Posterior vena cava (tissue), 2 donors: ENCODE results near the gene PITX3. TPM values are rescaled to one million over a fixed set of nuclear protein-coding genes. Genes with fewer than 3 reads are reported as not detected.
"Not testable (repeated sequence)": the region's sequence is repeated elsewhere in the genome, so short reads cannot be mapped to it uniquely, and the experiment has no call there.

Source experiments
- DNase-seq: peaks from one replicate; pipeline ENCODE4 v3.0.0-alpha.2; 2020; ENCODE audit warnings: low spot score
- intact Hi-C, 2 donors: fragments of 100-400 bp; cut with DNase I; formaldehyde crosslinking; loops; one replicate each; pipeline versions ENCODE4 v1.14.1 to v1.14.2; 2022 to 2023
- total RNA-seq, 2 donors: library from RNA; stranded (reverse); fragmentation: NEBNext Ultra II Directional; extraction: Animal tissue kit (Norgen Biotek cat#: 25700); gene quantifications; one replicate each; pipeline ENCODE4 v1.2.1, GENCODE V29; 2021
- donor health status: DM: yes; HTN: yes; CAD: no.
- donor health status: DM: yes; HTN: yes; CAD: no.

PITX3 gene
- total RNA-seq, 2 donors from 2014 or later = not detected

- no peak for DNase-seq
- intact Hi-C loops = loop anchor here (2.0 to 5.0 kb wide), 2 partner anchors 121 kb away; no protein-coding TSS in a partner anchor
Observed at GRCh38 chr10:102231357-102232318, 9.7 kb downstream of the PITX3 start.

GRCh38 chr10:102230861-102231356 lies 10.4 kb downstream of the PITX3 start:
- peak; percentile 84 for DNase-seq
- intact Hi-C loops = loop anchor here (2.0 to 5.0 kb wide), 2 partner anchors 121 to 122 kb away; no protein-coding TSS in a partner anchor

- intact Hi-C loops = loop anchor here (2.0 to 5.0 kb wide), 2 partner anchors 122 kb away; no protein-coding TSS in a partner anchor
- DNase-seq = peak; percentile 88
Observed at GRCh38 chr10:102230264-102230860, 10.9 kb downstream of the PITX3 start.

- intact Hi-C loops = loop anchor here (2.0 to 5.0 kb wide), 2 partner anchors 122 to 123 kb away; no protein-coding TSS in a partner anchor
- peak; percentile 95 for DNase-seq
Observed at GRCh38 chr10:102229810-102230263, 11.5 kb downstream of the PITX3 start.

- intact Hi-C loops = no loop called here
Observed at GRCh38 chr10:102227050-102227449, 14.3 kb downstream of the PITX3 start.

GRCh38 chr10:102226542-102226870 lies 14.8 kb downstream of the PITX3 start:
- intact Hi-C loops = no loop called here
- no peak for DNase-seq

More at GRCh38 chr10:102227050-102227449, 14.3 kb downstream of the PITX3 start:
- DNase-seq = no peak

- peak; percentile 98 for DNase-seq
- intact Hi-C loops = no loop called here
Observed at GRCh38 chr10:102225646-102226541, 15.4 kb downstream of the PITX3 start, which contains the start of gene ELOVL3. ELOVL3 (plus strand) TSS chr10:102226299; CDS start chr10:102226549, 250 bp downstream.

GRCh38 chr10:102222797-102223196 lies 18.5 kb downstream of the PITX3 start:
- intact Hi-C loops = no loop called here
- no peak for DNase-seq

- intact Hi-C loops = no loop called here
- no peak for DNase-seq
Observed at GRCh38 chr10:102220612-102221011, 20.7 kb downstream of the PITX3 start.

GRCh38 chr10:102219370-102219769 lies 21.9 kb downstream of the PITX3 start:
- intact Hi-C loops = no loop called here
- DNase-seq = no peak

GRCh38 chr10:102213599-102213998 lies 27.7 kb downstream of the PITX3 start:
- not testable (repeated sequence) for DNase-seq

GRCh38 chr10:102211615-102212299 lies 29.6 kb downstream of the PITX3 start:
- no peak for DNase-seq
- intact Hi-C loops = no loop called here

More at GRCh38 chr10:102213599-102213998, 27.7 kb downstream of the PITX3 start:
- intact Hi-C loops = not testable (repeated sequence)

- DNase-seq = no peak
- intact Hi-C loops = no loop called here
Observed at GRCh38 chr10:102208311-102209035, 32.8 kb downstream of the PITX3 start.

GRCh38 chr10:102202386-102202785 lies 38.9 kb downstream of the PITX3 start:
- intact Hi-C loops = no loop called here
- DNase-seq = no peak

- intact Hi-C loops = no loop called here
- DNase-seq = no peak
Observed at GRCh38 chr10:102200751-102201640, 40.3 kb downstream of the PITX3 start.

- intact Hi-C loops = no loop called here
- DNase-seq = no peak
Observed at GRCh38 chr10:102198027-102198426, 43.3 kb downstream of the PITX3 start.

GRCh38 chr10:102196893-102197292 lies 44.4 kb downstream of the PITX3 start:
- intact Hi-C loops = no loop called here

More at GRCh38 chr10:102196893-102197292, 44.4 kb downstream of the PITX3 start:
- DNase-seq = no peak
